ENCODE data around the gene CCDC9. TPM values are rescaled to one million over a fixed set of nuclear protein-coding genes. Genes with fewer than 3 reads are reported as not detected.

Gene CCDC9
- total RNA-seq, 1 donor from 2014 or later, result 34.7 TPM

Other genes starting within 250 kb of the CCDC9 start
- 0.23 TPM in 1 of 2 replicates, not detected in the other for gene NPAS1, start 236.7 kb upstream of the CCDC9 start, total RNA-seq
- 46.4 and 47.6 TPM in 2 replicates for gene TMEM160, start 207.9 kb upstream of the CCDC9 start, total RNA-seq
- 106 and 109 TPM in 2 replicates for gene ZC3H4, start 142.7 kb upstream of the CCDC9 start, total RNA-seq
- 152 and 159 TPM in 2 replicates for gene SAE1, start 125.7 kb upstream of the CCDC9 start, total RNA-seq
- 11.7 and 13.0 TPM in 2 replicates for gene BBC3, start 25.3 kb upstream of the CCDC9 start, total RNA-seq
- 8.7 and 10.2 TPM in 2 replicates for gene INAFM1, start 18.4 kb downstream of the CCDC9 start, total RNA-seq
- gene C5AR1, start 53.3 kb downstream of the CCDC9 start, total RNA-seq, result 1.4 and 1.7 TPM in 2 replicates
- gene C5AR2, start 75.7 kb downstream of the CCDC9 start, total RNA-seq, result 0.86 and 0.95 TPM in 2 replicates
- 15.0 and 15.5 TPM in 2 replicates for gene DHX34, start 92.8 kb downstream of the CCDC9 start, total RNA-seq
- gene MEIS3, start 163.0 kb downstream of the CCDC9 start, total RNA-seq, result 0.20 TPM in 1 of 2 replicates, not detected in the other
- 0.07 and 0.39 TPM in 2 replicates for gene SLC8A2, start 215.4 kb downstream of the CCDC9 start, total RNA-seq
- 11.4 and 11.8 TPM in 2 replicates for gene KPTN, start 227.7 kb downstream of the CCDC9 start, total RNA-seq